ENCODE results near the gene PCLO.
"Not testable (repeated sequence)": the region's sequence is repeated elsewhere in the genome, so short reads cannot be mapped to it uniquely, and the experiment has no call there.

Gene PCLO

DNA sequence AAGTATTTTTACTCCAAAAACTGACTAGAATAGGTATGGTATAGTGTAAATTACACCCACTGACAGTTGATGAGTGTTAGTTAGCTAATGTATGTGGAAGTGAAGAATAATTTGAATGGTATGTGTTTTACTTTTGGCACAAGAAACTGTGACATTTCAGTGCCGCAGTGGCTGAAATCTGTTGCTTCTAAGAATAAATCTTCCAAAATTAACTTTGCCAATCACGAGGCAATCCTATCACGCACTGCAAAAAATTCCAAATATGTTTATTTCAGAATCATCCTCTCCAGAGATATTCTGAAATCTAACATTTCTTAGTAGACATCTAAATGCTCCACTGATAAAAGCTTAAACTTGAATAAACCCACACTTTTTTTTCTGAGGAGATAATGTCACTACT is 61.2 kb downstream of the PCLO start:
- H4K91ac ChIP-seq (ENCODE audit: low read length) = no peak overlapping the region
- H2BK5ac ChIP-seq (ENCODE audit: low read depth, low read length, poor library complexity, severe bottlenecking) = no peak overlapping the region
- no peak overlapping the region for H3K4me2 ChIP-seq (ENCODE audit: low read length, poor library complexity, severe bottlenecking)
- no peak for DNase-seq
- H3K27ac ChIP-seq (ENCODE audit: low read length, poor library complexity, severe bottlenecking) = no peak overlapping the region
- H3K18ac ChIP-seq (ENCODE audit: low read depth in 1 of 2, low read length in 2 of 2) = no peak overlapping the region
- no peak overlapping the region for H2BK15ac ChIP-seq (ENCODE audit: low read depth, poor library complexity, severe bottlenecking)
- H3K14ac ChIP-seq (ENCODE audit: low read length in 2 of 2) = no peak overlapping the region
- H3K79me1 ChIP-seq (replicated peaks; ENCODE audit: low read length, poor library complexity, severe bottlenecking) = no peaks in the 10 kb centered on the region
- no peak overlapping the region for H2AK5ac ChIP-seq (ENCODE audit: low read length, severe bottlenecking)
- H3K9ac ChIP-seq (ENCODE audit: low read length) = no peak overlapping the region
- H3K4me3 ChIP-seq (ENCODE audit: insufficient read depth in 1 of 2, low read depth in 1 of 2, low read length in 2 of 2) = no peak overlapping the region
- H2BK120ac ChIP-seq (ENCODE audit: low read depth, low read length) = no peak overlapping the region
- H4K8ac ChIP-seq (ENCODE audit: low read length) = no peak overlapping the region
- no peaks in the 10 kb centered on the region for H3K9me3 ChIP-seq (ENCODE audit: control insufficient read depth, low read length)
- H2BK12ac ChIP-seq (ENCODE audit: low read length in 2 of 2) = no peak overlapping the region
- 82% methylated on average over 3 of the region's 3 CpGs for WGBS
- no peaks in the 10 kb centered on the region for H3K4me1 ChIP-seq (ENCODE audit: control insufficient read depth, insufficient read depth, low read depth, low read length)
- no peak overlapping the region for H2AFZ ChIP-seq (ENCODE audit: low read depth, low read length)
- no peaks in the 10 kb centered on the region for H3K36me3 ChIP-seq (ENCODE audit: control insufficient read depth in 1 of 2, insufficient read depth in 2 of 2, low read depth in 1 of 2, low read length in 2 of 2)
- H3K27me3 ChIP-seq (ENCODE audit: control insufficient read depth in 1 of 2, insufficient read depth in 1 of 2, low read length in 2 of 2) = no peaks in the 10 kb centered on the region
- H3K4ac ChIP-seq (ENCODE audit: low read depth in 1 of 2, low read length in 2 of 2) = no peak overlapping the region
- H3K23ac ChIP-seq (ENCODE audit: low read length in 2 of 2) = no peak overlapping the region

- no peak overlapping the region for H3K14ac ChIP-seq (ENCODE audit: low read length in 2 of 2)
- H3K4me2 ChIP-seq (ENCODE audit: low read length, poor library complexity, severe bottlenecking) = no peak overlapping the region
- no peak overlapping the region for H3K23ac ChIP-seq (ENCODE audit: low read length in 2 of 2)
- no peak overlapping the region for H3K4me3 ChIP-seq (ENCODE audit: insufficient read depth in 1 of 2, low read depth in 1 of 2, low read length in 2 of 2)
- H4K8ac ChIP-seq (ENCODE audit: low read length) = no peak overlapping the region
- no peak for DNase-seq
- no peak overlapping the region for H2AFZ ChIP-seq (ENCODE audit: low read depth, low read length)
- 86% methylated on average over 2 of the region's 2 CpGs for WGBS
- no peak overlapping the region for H2BK120ac ChIP-seq (ENCODE audit: low read depth, low read length)
- no peak overlapping the region for H2BK12ac ChIP-seq (ENCODE audit: low read length in 2 of 2)
- no peak overlapping the region for H4K91ac ChIP-seq (ENCODE audit: low read length)
- no peak overlapping the region for H3K27ac ChIP-seq (ENCODE audit: low read length, poor library complexity, severe bottlenecking)
- no peak overlapping the region for H2AK5ac ChIP-seq (ENCODE audit: low read length, severe bottlenecking)
- no peaks in the 10 kb centered on the region for H3K4me1 ChIP-seq (ENCODE audit: control insufficient read depth, insufficient read depth, low read depth, low read length)
- no peak overlapping the region for H2BK15ac ChIP-seq (ENCODE audit: low read depth, poor library complexity, severe bottlenecking)
- no peak overlapping the region for H3K4ac ChIP-seq (ENCODE audit: low read depth in 1 of 2, low read length in 2 of 2)
- no peaks in the 10 kb centered on the region for H3K79me1 ChIP-seq (replicated peaks; ENCODE audit: low read length, poor library complexity, severe bottlenecking)
- H3K27me3 ChIP-seq (ENCODE audit: control insufficient read depth in 1 of 2, insufficient read depth in 1 of 2, low read length in 2 of 2) = no peaks in the 10 kb centered on the region
- H3K18ac ChIP-seq (ENCODE audit: low read depth in 1 of 2, low read length in 2 of 2) = no peak overlapping the region
- H2BK5ac ChIP-seq (ENCODE audit: low read depth, low read length, poor library complexity, severe bottlenecking) = no peak overlapping the region
- H3K9ac ChIP-seq (ENCODE audit: low read length) = no peak overlapping the region
- H3K9me3 ChIP-seq (ENCODE audit: control insufficient read depth, low read length) = no peaks in the 10 kb centered on the region
- H3K36me3 ChIP-seq (ENCODE audit: control insufficient read depth in 1 of 2, insufficient read depth in 2 of 2, low read depth in 1 of 2, low read length in 2 of 2) = no peaks in the 10 kb centered on the region
These were observed 66.6 kb downstream of the PCLO start for GRCh38 chr7:83096065-83096580.

DNA sequence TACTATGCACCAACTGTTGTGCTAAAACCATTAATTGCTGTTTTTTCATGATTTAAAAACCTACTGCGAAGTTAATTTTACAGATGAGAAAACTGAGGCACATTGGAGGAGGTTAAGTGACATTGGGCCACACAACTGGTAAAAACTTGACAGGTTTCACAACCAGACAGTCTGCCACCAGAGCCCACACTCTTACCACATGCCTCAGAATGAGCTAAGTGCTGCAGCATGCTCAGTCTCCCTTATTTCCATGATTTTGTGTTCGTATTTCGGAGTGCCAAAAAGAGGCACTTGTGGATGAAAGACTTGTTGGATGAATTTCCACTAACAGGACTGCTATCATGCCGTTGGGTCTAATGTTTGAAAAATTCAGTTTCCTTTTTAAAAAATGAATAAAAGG is 77.4 kb downstream of the PCLO start:
- no peaks in the 10 kb centered on the region for H3K27me3 ChIP-seq (ENCODE audit: control insufficient read depth in 1 of 2, insufficient read depth in 1 of 2, low read length in 2 of 2)
- H3K23ac ChIP-seq (ENCODE audit: low read length in 2 of 2) = no peak overlapping the region
- no peaks in the 10 kb centered on the region for H3K4me1 ChIP-seq (ENCODE audit: control insufficient read depth, insufficient read depth, low read depth, low read length)
- H3K4me2 ChIP-seq (ENCODE audit: low read length, poor library complexity, severe bottlenecking) = no peak overlapping the region
- H3K36me3 ChIP-seq (ENCODE audit: control insufficient read depth in 1 of 2, insufficient read depth in 2 of 2, low read depth in 1 of 2, low read length in 2 of 2) = no peaks in the 10 kb centered on the region
- no peak overlapping the region for H2BK120ac ChIP-seq (ENCODE audit: low read depth, low read length)
- no peak overlapping the region for H3K9ac ChIP-seq (ENCODE audit: low read length)
- H2BK5ac ChIP-seq (ENCODE audit: low read depth, low read length, poor library complexity, severe bottlenecking) = no peak overlapping the region
- H4K8ac ChIP-seq (ENCODE audit: low read length) = no peak overlapping the region
- no peak overlapping the region for H2BK15ac ChIP-seq (ENCODE audit: low read depth, poor library complexity, severe bottlenecking)
- no peak overlapping the region for H3K18ac ChIP-seq (ENCODE audit: low read depth in 1 of 2, low read length in 2 of 2)
- H3K27ac ChIP-seq (ENCODE audit: low read length, poor library complexity, severe bottlenecking) = no peak overlapping the region
- H3K14ac ChIP-seq (ENCODE audit: low read length in 2 of 2) = no peak overlapping the region
- H3K4ac ChIP-seq (ENCODE audit: low read depth in 1 of 2, low read length in 2 of 2) = no peak overlapping the region
- no peak overlapping the region for H2AK5ac ChIP-seq (ENCODE audit: low read length, severe bottlenecking)
- H3K79me1 ChIP-seq (replicated peaks; ENCODE audit: low read length, poor library complexity, severe bottlenecking) = no peaks in the 10 kb centered on the region
- no peak for DNase-seq
- H3K4me3 ChIP-seq (ENCODE audit: insufficient read depth in 1 of 2, low read depth in 1 of 2, low read length in 2 of 2) = no peak overlapping the region
- H2AFZ ChIP-seq (ENCODE audit: low read depth, low read length) = no peak overlapping the region
- 100% methylated on average over 1 of the region's 4 CpGs for whole genome bisulfite sequencing
- no peak overlapping the region for H2BK12ac ChIP-seq (ENCODE audit: low read length in 2 of 2)
- no peak overlapping the region for H4K91ac ChIP-seq (ENCODE audit: low read length)
- H3K9me3 ChIP-seq (ENCODE audit: control insufficient read depth, low read length) = no peaks in the 10 kb centered on the region

DNA sequence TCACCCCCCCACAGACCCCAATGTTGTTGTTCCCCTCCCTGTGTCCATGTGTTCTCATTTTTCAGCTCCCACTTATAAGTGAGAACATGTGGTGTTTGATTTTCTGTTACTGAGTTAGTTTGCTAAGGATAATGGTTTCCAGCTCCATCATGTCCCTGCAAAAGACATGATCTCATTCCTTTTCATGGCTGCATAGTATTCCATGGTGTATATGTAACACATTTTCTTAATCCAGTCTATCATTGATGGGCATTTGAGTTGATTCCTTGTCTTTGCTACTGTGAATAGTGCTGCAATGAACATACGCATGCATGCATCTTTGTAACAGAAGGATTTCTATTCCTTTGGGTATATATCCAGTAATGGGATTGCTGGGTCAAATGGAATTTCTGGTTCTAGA is 82.8 kb downstream of the PCLO start:
- not testable (repeated sequence) for H2AK5ac ChIP-seq (ENCODE audit: low read length, severe bottlenecking); H3K4me1 ChIP-seq (ENCODE audit: control insufficient read depth, insufficient read depth, low read depth, low read length); H3K79me1 ChIP-seq (replicated peaks; ENCODE audit: low read length, poor library complexity, severe bottlenecking); H2AFZ ChIP-seq (ENCODE audit: low read depth, low read length); H2BK12ac ChIP-seq (ENCODE audit: low read length in 2 of 2); H3K4me3 ChIP-seq (ENCODE audit: insufficient read depth in 1 of 2, low read depth in 1 of 2, low read length in 2 of 2); H3K4ac ChIP-seq (ENCODE audit: low read depth in 1 of 2, low read length in 2 of 2); H2BK120ac ChIP-seq (ENCODE audit: low read depth, low read length); H4K8ac ChIP-seq (ENCODE audit: low read length); H3K27me3 ChIP-seq (ENCODE audit: control insufficient read depth in 1 of 2, insufficient read depth in 1 of 2, low read length in 2 of 2); H3K27ac ChIP-seq (ENCODE audit: low read length, poor library complexity, severe bottlenecking); H3K18ac ChIP-seq (ENCODE audit: low read depth in 1 of 2, low read length in 2 of 2); H3K23ac ChIP-seq (ENCODE audit: low read length in 2 of 2); H2BK15ac ChIP-seq (ENCODE audit: low read depth, poor library complexity, severe bottlenecking); H3K36me3 ChIP-seq (ENCODE audit: control insufficient read depth in 1 of 2, insufficient read depth in 2 of 2, low read depth in 1 of 2, low read length in 2 of 2); H3K4me2 ChIP-seq (ENCODE audit: low read length, poor library complexity, severe bottlenecking); H2BK5ac ChIP-seq (ENCODE audit: low read depth, low read length, poor library complexity, severe bottlenecking); H4K91ac ChIP-seq (ENCODE audit: low read length); H3K9ac ChIP-seq (ENCODE audit: low read length); DNase-seq; H3K14ac ChIP-seq (ENCODE audit: low read length in 2 of 2); H3K9me3 ChIP-seq (ENCODE audit: control insufficient read depth, low read length)
- 100% methylated on average over 1 of the region's 1 CpG for WGBS
